Measurements from ENCODE around the gene MLPH. TPM values are rescaled to one million over a fixed set of nuclear protein-coding genes. Genes with fewer than 3 reads are reported as not detected.

MLPH gene
- total RNA-seq, 1 donor from 2014 or later, result not detected

- no peaks in the 10 kb centered on the region for H3K9me3 ChIP-seq (ENCODE audit: control insufficient read depth in 3 of 3, low read length in 3 of 3)
- H3K4me1 ChIP-seq (ENCODE audit: control insufficient read depth in 3 of 3, insufficient read depth in 3 of 3, low read length in 3 of 3), result peaks cover under 1 to 3% (median 2%) of the 10 kb centered on the region in 3 donors
- peaks cover 0 to 4% (median 0%) of the 10 kb centered on the region in 3 donors for H3K27me3 ChIP-seq (ENCODE audit: control insufficient read depth in 3 of 3, insufficient read depth in 3 of 3, low read length in 3 of 3)
- no peak overlapping the region for H3K9ac ChIP-seq (ENCODE audit: low read depth in 1 of 3, low read length in 3 of 3)
- H3K27ac ChIP-seq (ENCODE audit: low read depth, low read length), result no peak overlapping the region
- no peak overlapping the region for H3K4me3 ChIP-seq (ENCODE audit: low read length in 3 of 3)
- no peaks in the 10 kb centered on the region for H3K36me3 ChIP-seq (ENCODE audit: control insufficient read depth in 3 of 3, insufficient read depth in 3 of 3, low read length in 3 of 3)
These were observed 59.2 kb downstream of the MLPH start for GRCh38 chr2:237546040-237546875.

- no peaks in the 10 kb centered on the region for H3K36me3 ChIP-seq (ENCODE audit: control insufficient read depth in 3 of 3, insufficient read depth in 3 of 3, low read length in 3 of 3)
- no peak overlapping the region for H3K4me3 ChIP-seq (ENCODE audit: low read length in 3 of 3)
- H3K27ac ChIP-seq (ENCODE audit: low read depth, low read length), result no peak overlapping the region
- peaks cover 0 to 4% (median 0%) of the 10 kb centered on the region in 3 donors for H3K27me3 ChIP-seq (ENCODE audit: control insufficient read depth in 3 of 3, insufficient read depth in 3 of 3, low read length in 3 of 3)
- H3K9me3 ChIP-seq (ENCODE audit: control insufficient read depth in 3 of 3, low read length in 3 of 3), result no peaks in the 10 kb centered on the region
- H3K4me1 ChIP-seq (ENCODE audit: control insufficient read depth in 3 of 3, insufficient read depth in 3 of 3, low read length in 3 of 3), result peaks cover 0 to 3% (median 0%) of the 10 kb centered on the region in 3 donors
- no peak overlapping the region for H3K9ac ChIP-seq (ENCODE audit: low read depth in 1 of 3, low read length in 3 of 3)
These were observed 59.9 kb downstream of the MLPH start for GRCh38 chr2:237546876-237547395.

- Histone ChIP-seq H3K27ac (ENCODE audit: low read depth, low read length) (no peak overlapping the region), H3K9me3 (ENCODE audit: control insufficient read depth in 3 of 3, low read length in 3 of 3) (no peaks in the 10 kb centered on the region), H3K4me3 (ENCODE audit: low read length in 3 of 3) (no peak overlapping the region), H3K27me3 (ENCODE audit: control insufficient read depth in 3 of 3, insufficient read depth in 3 of 3, low read length in 3 of 3) (peaks cover 0 to 4% (median 0%) of the 10 kb centered on the region in 3 donors), H3K9ac (ENCODE audit: low read depth in 1 of 3, low read length in 3 of 3) (no peak overlapping the region), H3K36me3 (ENCODE audit: control insufficient read depth in 3 of 3, insufficient read depth in 3 of 3, low read length in 3 of 3) (no peaks in the 10 kb centered on the region), H3K4me1 (ENCODE audit: control insufficient read depth in 3 of 3, insufficient read depth in 3 of 3, low read length in 3 of 3) (peaks cover 0 to 3% (median 0%) of the 10 kb centered on the region in 3 donors)
These were observed 60.9 kb downstream of the MLPH start for GRCh38 chr2:237547841-237548416.

- no peak overlapping the region for H3K4me3 ChIP-seq (ENCODE audit: low read length in 3 of 3)
- H3K9me3 ChIP-seq (ENCODE audit: control insufficient read depth in 3 of 3, low read length in 3 of 3), result no peaks in the 10 kb centered on the region
- no peak overlapping the region for H3K9ac ChIP-seq (ENCODE audit: low read depth in 1 of 3, low read length in 3 of 3)
- no peak overlapping the region for H3K27ac ChIP-seq (ENCODE audit: low read depth, low read length)
- H3K36me3 ChIP-seq (ENCODE audit: control insufficient read depth in 3 of 3, insufficient read depth in 3 of 3, low read length in 3 of 3), result peaks cover 0 to 6% (median 0%) of the 10 kb centered on the region in 3 donors
- peaks cover 0 to 3% (median 0%) of the 10 kb centered on the region in 3 donors for H3K4me1 ChIP-seq (ENCODE audit: control insufficient read depth in 3 of 3, insufficient read depth in 3 of 3, low read length in 3 of 3)
- H3K27me3 ChIP-seq (ENCODE audit: control insufficient read depth in 3 of 3, insufficient read depth in 3 of 3, low read length in 3 of 3), result peaks cover 0 to 4% (median 0%) of the 10 kb centered on the region in 3 donors
These were observed 62.2 kb downstream of the MLPH start for GRCh38 chr2:237549216-237549615.

- Histone ChIP-seq H3K27me3 (ENCODE audit: control insufficient read depth in 3 of 3, insufficient read depth in 3 of 3, low read length in 3 of 3) (peaks cover 0 to 4% (median 0%) of the 10 kb centered on the region in 3 donors), H3K4me3 (ENCODE audit: low read length in 3 of 3) (no peak overlapping the region), H3K9me3 (ENCODE audit: control insufficient read depth in 3 of 3, low read length in 3 of 3) (no peaks in the 10 kb centered on the region), H3K9ac (ENCODE audit: low read depth in 1 of 3, low read length in 3 of 3) (no peak overlapping the region), H3K27ac (ENCODE audit: low read depth, low read length) (no peak overlapping the region), H3K36me3 (ENCODE audit: control insufficient read depth in 3 of 3, insufficient read depth in 3 of 3, low read length in 3 of 3) (peaks cover 0 to 7% (median 0%) of the 10 kb centered on the region in 3 donors), H3K4me1 (ENCODE audit: control insufficient read depth in 3 of 3, insufficient read depth in 3 of 3, low read length in 3 of 3) (peaks cover 0 to 3% (median 0%) of the 10 kb centered on the region in 3 donors)
These were observed 62.8 kb downstream of the MLPH start for GRCh38 chr2:237549643-237550415.

- peaks cover 0 to 4% (median 0%) of the 10 kb centered on the region in 3 donors for H3K27me3 ChIP-seq (ENCODE audit: control insufficient read depth in 3 of 3, insufficient read depth in 3 of 3, low read length in 3 of 3)
- H3K27ac ChIP-seq (ENCODE audit: low read depth, low read length), result no peak overlapping the region
- H3K9me3 ChIP-seq (ENCODE audit: control insufficient read depth in 3 of 3, low read length in 3 of 3), result peaks cover 0 to 5% (median 2%) of the 10 kb centered on the region in 3 donors
- H3K36me3 ChIP-seq (ENCODE audit: control insufficient read depth in 3 of 3, insufficient read depth in 3 of 3, low read length in 3 of 3), result peaks cover 0 to 7% (median 0%) of the 10 kb centered on the region in 3 donors
- H3K4me3 ChIP-seq (ENCODE audit: low read length in 3 of 3), result no peak overlapping the region
- H3K9ac ChIP-seq (ENCODE audit: low read depth in 1 of 3, low read length in 3 of 3), result no peak overlapping the region
- peaks cover 0 to 3% (median 0%) of the 10 kb centered on the region in 3 donors for H3K4me1 ChIP-seq (ENCODE audit: control insufficient read depth in 3 of 3, insufficient read depth in 3 of 3, low read length in 3 of 3)
These were observed 64.1 kb downstream of the MLPH start for GRCh38 chr2:237551071-237551574.

GRCh38 chr2:237552908-237553307, 65.9 kb downstream of the MLPH start:
- peaks cover 0 to 3% (median 0%) of the 10 kb centered on the region in 3 donors for H3K4me1 ChIP-seq (ENCODE audit: control insufficient read depth in 3 of 3, insufficient read depth in 3 of 3, low read length in 3 of 3)
- peaks cover 0 to 4% (median 0%) of the 10 kb centered on the region in 3 donors for H3K27me3 ChIP-seq (ENCODE audit: control insufficient read depth in 3 of 3, insufficient read depth in 3 of 3, low read length in 3 of 3)
- peaks cover 0 to 7% (median 0%) of the 10 kb centered on the region in 3 donors for H3K36me3 ChIP-seq (ENCODE audit: control insufficient read depth in 3 of 3, insufficient read depth in 3 of 3, low read length in 3 of 3)
- no peak overlapping the region for H3K4me3 ChIP-seq (ENCODE audit: low read length in 3 of 3)
- H3K27ac ChIP-seq (ENCODE audit: low read depth, low read length), result no peak overlapping the region
- no peak overlapping the region for H3K9ac ChIP-seq (ENCODE audit: low read depth in 1 of 3, low read length in 3 of 3)
- peaks cover 0 to 5% (median 2%) of the 10 kb centered on the region in 3 donors for H3K9me3 ChIP-seq (ENCODE audit: control insufficient read depth in 3 of 3, low read length in 3 of 3)

- Histone ChIP-seq H3K9me3 (ENCODE audit: control insufficient read depth in 3 of 3, low read length in 3 of 3) (peaks cover 0 to 5% (median 2%) of the 10 kb centered on the region in 3 donors), H3K27ac (ENCODE audit: low read depth, low read length) (no peak overlapping the region), H3K9ac (ENCODE audit: low read depth in 1 of 3, low read length in 3 of 3) (no peak overlapping the region), H3K4me1 (ENCODE audit: control insufficient read depth in 3 of 3, insufficient read depth in 3 of 3, low read length in 3 of 3) (peaks cover 4 to 7% (median 5%) of the 10 kb centered on the region in 3 donors), H3K27me3 (ENCODE audit: control insufficient read depth in 3 of 3, insufficient read depth in 3 of 3, low read length in 3 of 3) (peaks cover 0 to 4% (median 0%) of the 10 kb centered on the region in 3 donors), H3K4me3 (ENCODE audit: low read length in 3 of 3) (no peak overlapping the region), H3K36me3 (ENCODE audit: control insufficient read depth in 3 of 3, insufficient read depth in 3 of 3, low read length in 3 of 3) (peaks cover 0 to 7% (median 0%) of the 10 kb centered on the region in 3 donors)
These were observed 66.9 kb downstream of the MLPH start for GRCh38 chr2:237553948-237554347.

GRCh38 chr2:237555560-237555959, 68.5 kb downstream of the MLPH start:
- Histone ChIP-seq H3K4me3 (ENCODE audit: low read length in 3 of 3) (no peak overlapping the region), H3K9ac (ENCODE audit: low read depth in 1 of 3, low read length in 3 of 3) (no peak overlapping the region), H3K27me3 (ENCODE audit: control insufficient read depth in 3 of 3, insufficient read depth in 3 of 3, low read length in 3 of 3) (no peaks in the 10 kb centered on the region), H3K4me1 (ENCODE audit: control insufficient read depth in 3 of 3, insufficient read depth in 3 of 3, low read length in 3 of 3) (peaks cover 10 to 14% (median 14%) of the 10 kb centered on the region in 3 donors), H3K27ac (ENCODE audit: low read depth, low read length) (no peak overlapping the region), H3K36me3 (ENCODE audit: control insufficient read depth in 3 of 3, insufficient read depth in 3 of 3, low read length in 3 of 3) (peaks cover 0 to 7% (median 0%) of the 10 kb centered on the region in 3 donors), H3K9me3 (ENCODE audit: control insufficient read depth in 3 of 3, low read length in 3 of 3) (peaks cover 0 to 5% (median 2%) of the 10 kb centered on the region in 3 donors)
